ENCODE data around the gene FBLN2.

FBLN2 gene

GRCh38 chr3:13683288-13683687 lies 134.4 kb downstream of the FBLN2 start:
- Histone ChIP-seq H3K27me3 (ENCODE audit: insufficient read depth, low read length, poor library complexity) (no peaks in the 10 kb centered on the region), H3K9ac (ENCODE audit: low read depth, low read length) (no peak overlapping the region), H3K79me2 (ENCODE audit: insufficient read depth, low read length) (no peaks in the 10 kb centered on the region), H3K4me3 (ENCODE audit: low read depth in 1 of 2, low read length in 2 of 2) (no peak overlapping the region), H3K4me2 (ENCODE audit: insufficient read depth, low read length) (no peak overlapping the region), H4K20me1 (ENCODE audit: insufficient read depth, low read length) (no peaks in the 10 kb centered on the region), H3K4me1 (ENCODE audit: insufficient read depth, low read length) (no peaks in the 10 kb centered on the region), H3K9me3 (ENCODE audit: insufficient read depth, low read length, severe bottlenecking) (no peaks in the 10 kb centered on the region), H3K27ac (ENCODE audit: low read length) (no peak overlapping the region), H3K36me3 (ENCODE audit: insufficient read depth, low read length) (no peaks in the 10 kb centered on the region), H2AFZ (ENCODE audit: low read depth, low read length) (no peak overlapping the region)
- ATAC-seq (ENCODE audit: insufficient read depth, low read depth) (no peak), DNase-seq (no peak)
- TF ChIP-seq EZH2 (IDR thresholded peaks at IDR 0.05; ENCODE audit: borderline replicate concordance, low read depth, low read length, severe bottlenecking) (no peak), CTCF (IDR thresholded peaks at IDR 0.05; ENCODE audit: borderline replicate concordance, extremely low read depth, low read length, poor library complexity, severe bottlenecking) (no peak)

- Histone ChIP-seq H3K4me3 (ENCODE audit: low read depth in 1 of 2, low read length in 2 of 2) (no peak overlapping the region), H2AFZ (ENCODE audit: low read depth, low read length) (no peak overlapping the region), H3K36me3 (ENCODE audit: insufficient read depth, low read length) (no peaks in the 10 kb centered on the region), H3K9ac (ENCODE audit: low read depth, low read length) (no peak overlapping the region), H3K9me3 (ENCODE audit: insufficient read depth, low read length, severe bottlenecking) (no peaks in the 10 kb centered on the region), H3K4me2 (ENCODE audit: insufficient read depth, low read length) (no peak overlapping the region), H3K27me3 (ENCODE audit: insufficient read depth, low read length, poor library complexity) (peaks cover 4% of the 10 kb centered on the region), H4K20me1 (ENCODE audit: insufficient read depth, low read length) (no peaks in the 10 kb centered on the region), H3K4me1 (ENCODE audit: insufficient read depth, low read length) (no peaks in the 10 kb centered on the region), H3K27ac (ENCODE audit: low read length) (no peak overlapping the region), H3K79me2 (ENCODE audit: insufficient read depth, low read length) (no peaks in the 10 kb centered on the region)
- ATAC-seq (ENCODE audit: insufficient read depth, low read depth) = no peak
- no peak for DNase-seq
- TF ChIP-seq CTCF (IDR thresholded peaks at IDR 0.05; ENCODE audit: borderline replicate concordance, extremely low read depth, low read length, poor library complexity, severe bottlenecking) = no peak
- TF ChIP-seq EZH2 (IDR thresholded peaks at IDR 0.05; ENCODE audit: borderline replicate concordance, low read depth, low read length, severe bottlenecking) = no peak
Observed at GRCh38 chr3:13683772-13684171, 134.8 kb downstream of the FBLN2 start.

- DNase-seq = no peak
- H3K36me3 ChIP-seq (ENCODE audit: insufficient read depth, low read length) = no peaks in the 10 kb centered on the region
- H3K4me3 ChIP-seq (ENCODE audit: low read depth in 1 of 2, low read length in 2 of 2) = no peak overlapping the region
- no peaks in the 10 kb centered on the region for H4K20me1 ChIP-seq (ENCODE audit: insufficient read depth, low read length)
- H3K4me2 ChIP-seq (ENCODE audit: insufficient read depth, low read length) = no peak overlapping the region
- no peak overlapping the region for H2AFZ ChIP-seq (ENCODE audit: low read depth, low read length)
- H3K79me2 ChIP-seq (ENCODE audit: insufficient read depth, low read length) = no peaks in the 10 kb centered on the region
- no peak for ATAC-seq (ENCODE audit: insufficient read depth, low read depth)
- H3K9me3 ChIP-seq (ENCODE audit: insufficient read depth, low read length, severe bottlenecking) = no peaks in the 10 kb centered on the region
- no peak overlapping the region for H3K27ac ChIP-seq (ENCODE audit: low read length)
- H3K4me1 ChIP-seq (ENCODE audit: insufficient read depth, low read length) = no peaks in the 10 kb centered on the region
- peaks cover 6% of the 10 kb centered on the region for H3K27me3 ChIP-seq (ENCODE audit: insufficient read depth, low read length, poor library complexity)
- no peak overlapping the region for H3K9ac ChIP-seq (ENCODE audit: low read depth, low read length)
- TF ChIP-seq CTCF (IDR thresholded peaks at IDR 0.05; ENCODE audit: borderline replicate concordance, extremely low read depth, low read length, poor library complexity, severe bottlenecking) = no peak
- no peak for TF ChIP-seq EZH2 (IDR thresholded peaks at IDR 0.05; ENCODE audit: borderline replicate concordance, low read depth, low read length, severe bottlenecking)
Observed at GRCh38 chr3:13684350-13684749, 135.4 kb downstream of the FBLN2 start.

GRCh38 chr3:13684854-13685253 lies 135.9 kb downstream of the FBLN2 start:
- H4K20me1 ChIP-seq (ENCODE audit: insufficient read depth, low read length) = no peaks in the 10 kb centered on the region
- no peak overlapping the region for H3K9ac ChIP-seq (ENCODE audit: low read depth, low read length)
- H3K9me3 ChIP-seq (ENCODE audit: insufficient read depth, low read length, severe bottlenecking) = no peaks in the 10 kb centered on the region
- H3K27me3 ChIP-seq (ENCODE audit: insufficient read depth, low read length, poor library complexity) = peaks cover 6% of the 10 kb centered on the region
- TF ChIP-seq CTCF (IDR thresholded peaks at IDR 0.05; ENCODE audit: borderline replicate concordance, extremely low read depth, low read length, poor library complexity, severe bottlenecking) (no peak), EZH2 (IDR thresholded peaks at IDR 0.05; ENCODE audit: borderline replicate concordance, low read depth, low read length, severe bottlenecking) (no peak)
- H3K4me2 ChIP-seq (ENCODE audit: insufficient read depth, low read length) = no peak overlapping the region
- H2AFZ ChIP-seq (ENCODE audit: low read depth, low read length) = no peak overlapping the region
- ATAC-seq (ENCODE audit: insufficient read depth, low read depth) (no peak), DNase-seq (no peak)
- no peaks in the 10 kb centered on the region for H3K79me2 ChIP-seq (ENCODE audit: insufficient read depth, low read length)
- H3K4me1 ChIP-seq (ENCODE audit: insufficient read depth, low read length) = no peaks in the 10 kb centered on the region
- no peak overlapping the region for H3K4me3 ChIP-seq (ENCODE audit: low read depth in 1 of 2, low read length in 2 of 2)
- H3K36me3 ChIP-seq (ENCODE audit: insufficient read depth, low read length) = no peaks in the 10 kb centered on the region
- no peak overlapping the region for H3K27ac ChIP-seq (ENCODE audit: low read length)
